Testis (tissue), 3 donors: ENCODE measurements around the gene CALHM3. TPM values are rescaled to one million over a fixed set of nuclear protein-coding genes. Genes with fewer than 3 reads are reported as not detected.

Experiments used
- DNase-seq: peaks from one replicate; pipeline ENCODE4 v3.0.0-alpha.2; 2019
- H3K27ac ChIP-seq, 2 donors: fragments of 200-600 bp; sonication (generic); one replicate each; pipeline ENCODE4 v1.5.1; 2019
- H3K27me3 ChIP-seq: fragments of 200-600 bp; sonication (generic); one replicate; pipeline ENCODE4 v1.5.1; 2019
- H3K36me3 ChIP-seq: fragments of 200-600 bp; sonication (generic); one replicate; pipeline ENCODE4 v1.5.1; 2017; ENCODE audit warnings: low read depth; ENCODE audit errors: missing control alignments
- H3K4me1 ChIP-seq: fragments of 200-600 bp; sonication (generic); one replicate; pipeline ENCODE4 v1.5.1; 2019
- H3K4me3 ChIP-seq, 2 donors: fragments of 200-600 bp; sonication (generic); one replicate each; pipeline ENCODE4 v1.5.1; 2017 to 2019
- H3K9me3 ChIP-seq: fragments of 200-600 bp; sonication (generic); one replicate; pipeline ENCODE4 v1.5.1; 2017
- CTCF ChIP-seq, 3 experiments: fragments of 450-650 bp in 2 of 3; fragments of 200-600 bp in 1 of 3; sonication (generic) in 1 of 3; IDR thresholded peaks; one replicate each; pipeline ENCODE4 v1.5.1; 2016 to 2019; ENCODE audit warnings: antibody characterized with exemption in 3 of 3, mild to moderate bottlenecking in 2 of 3, moderate library complexity in 1 of 3
- POLR2A ChIP-seq: fragments of 450-650 bp; IDR thresholded peaks from one replicate; pipeline ENCODE4 v1.6.1; 2017; ENCODE audit warnings: antibody characterized with exemption, mild to moderate bottlenecking, moderate library complexity
- WGBS, 2 donors: methylation state at CpG; one replicate each; pipeline ENCODE4 v1.1.5; 2018; 5-methylcytosine and 5-hydroxymethylcytosine counted together
- intact Hi-C: fragments of 100-400 bp; cut with DNase I; formaldehyde crosslinking; loops from one replicate; pipeline ENCODE4 v1.15.1; 2023; ENCODE audit warnings: low total_unique reads
- polyA plus RNA-seq: library from polyadenylated mRNA; stranded (reverse); fragments of 350-450 nt; fragmentation: Illumina TruSeq; extraction: RNeasy Lipid Tissue Mini Kit (QIAGEN cat#74804); gene quantifications from one replicate; pipeline ENCODE4 v1.2.3, GENCODE V29; 2014; ENCODE audit warnings: low read depth, low replicate concordance; ENCODE audit not compliant: insufficient read depth
- total RNA-seq, 2 donors: library from RNA; depleted of rRNA; stranded (reverse); fragments of >200 nt; gene quantifications; one replicate each; pipeline ENCODE4 v1.2.3, GENCODE V29; 2016

The CALHM3 gene
- total and polyA plus RNA-seq, 3 donors from 2014 or later = 0.39 to 0.93 (median 0.88) TPM

DNA sequence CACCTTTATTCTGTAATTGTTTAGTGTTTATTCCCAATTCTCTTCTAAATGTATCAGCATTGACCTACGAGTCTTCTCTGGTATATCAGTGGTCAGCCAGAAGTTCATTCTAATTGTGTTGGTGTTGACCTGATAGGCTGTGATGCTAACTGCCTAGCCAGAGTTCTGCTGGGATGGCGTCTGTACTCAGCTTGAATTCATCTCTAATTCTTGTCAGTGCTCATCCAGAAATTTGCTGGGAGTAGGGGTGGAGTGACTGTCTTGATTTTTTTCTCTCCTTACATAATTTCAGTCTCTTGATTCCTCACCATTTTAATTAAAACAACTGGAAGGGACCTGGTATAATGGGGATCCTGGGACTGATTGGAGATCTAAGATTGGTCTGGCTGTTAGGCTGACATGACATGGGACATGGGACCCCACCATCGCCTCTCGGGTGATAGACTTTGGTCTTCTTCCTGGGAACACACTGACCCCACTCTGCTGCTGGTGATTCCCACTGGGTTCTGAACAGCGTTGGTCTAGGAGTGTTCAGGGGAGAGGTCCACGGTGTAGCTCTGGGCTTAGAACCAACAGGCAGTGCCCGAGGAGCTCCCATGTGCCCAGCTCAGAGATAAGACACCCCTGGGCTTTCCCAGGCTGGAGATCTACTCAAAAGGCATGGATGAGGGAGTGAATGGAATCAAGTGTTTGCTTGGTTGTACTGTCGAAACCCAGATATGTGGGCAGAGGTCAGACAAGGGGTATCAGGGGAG lies 18.3 kb upstream of the CALHM3 start:
- Histone ChIP-seq H3K4me3 (no peak overlapping the region), H3K27me3 (no peaks in the 10 kb centered on the region), H3K4me1 (peaks cover 10% of the 10 kb centered on the region), H3K36me3 (no peaks in the 10 kb centered on the region), H3K9me3 (no peaks in the 10 kb centered on the region), H3K27ac (no peak overlapping the region)
- TF ChIP-seq CTCF (IDR thresholded peaks at IDR 0.05) (no peak), POLR2A (no peak)
- peak; percentile 46 for DNase-seq
- WGBS, 2 donors = 74 to 75% methylated on average over 7 to 8 of the region's 8 CpGs
- intact Hi-C loops = no loop called here

- Histone ChIP-seq H3K36me3 (no peaks in the 10 kb centered on the region), H3K4me3 (no peak overlapping the region), H3K27me3 (no peaks in the 10 kb centered on the region), H3K9me3 (no peaks in the 10 kb centered on the region), H3K27ac (no peak overlapping the region), H3K4me1 (peaks cover 6% of the 10 kb centered on the region)
- TF ChIP-seq POLR2A (no peak), CTCF (IDR thresholded peaks at IDR 0.05) (no peak)
- WGBS, 2 donors = 80 to 84% methylated on average over 3 of the region's 3 CpGs
- DNase-seq = no peak
- intact Hi-C loops = no loop called here
These were observed 16.3 kb upstream of the CALHM3 start for GRCh38 chr10:103495321-103495720.

GRCh38 chr10:103493916-103494877 lies 15.2 kb upstream of the CALHM3 start:
- TF ChIP-seq CTCF (IDR thresholded peaks at IDR 0.05) = no peak
- no peak for TF ChIP-seq POLR2A
- H3K4me3 ChIP-seq = peak overlapping the region; percentile 53 to 76
- no peaks in the 10 kb centered on the region for H3K27me3 ChIP-seq
- no peaks in the 10 kb centered on the region for H3K36me3 ChIP-seq
- intact Hi-C loops = no loop called here
- no peaks in the 10 kb centered on the region for H3K9me3 ChIP-seq
- DNase-seq = peak; percentile 37
- no peak overlapping the region for H3K27ac ChIP-seq
- WGBS, 2 donors = 5 to 6% methylated on average over 17 to 42 of the region's 92 CpGs
- H3K4me1 ChIP-seq = no peaks in the 10 kb centered on the region

DNA sequence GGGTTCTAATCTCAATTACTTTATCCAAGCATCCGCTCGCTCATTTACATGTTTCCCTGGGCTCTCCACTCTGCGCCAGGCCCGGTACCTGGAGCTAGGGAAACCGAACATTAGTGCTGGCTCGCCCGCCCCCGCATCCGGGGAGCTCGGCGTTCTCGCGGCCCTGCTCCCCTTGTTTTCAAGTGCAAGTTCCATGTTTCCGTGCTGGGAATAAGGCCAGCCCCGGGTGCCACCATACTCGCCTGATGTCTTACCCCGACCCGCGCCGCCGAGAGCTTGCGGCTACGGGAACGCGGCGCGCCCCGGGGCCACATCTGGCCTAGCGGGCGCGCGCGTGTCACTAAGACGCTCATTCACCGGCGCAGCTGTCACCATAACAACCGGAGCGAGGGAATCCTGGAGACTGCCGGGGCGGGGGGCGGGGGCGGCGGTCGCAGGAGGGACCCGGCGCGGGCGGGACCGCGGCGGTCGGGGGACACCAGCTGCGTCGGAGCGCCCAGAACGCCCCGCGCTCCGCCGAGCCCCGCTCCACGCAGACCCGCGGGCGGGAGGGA lies 14.4 kb upstream of the CALHM3 start, which contains the start of gene NEURL1:
TSS of gene NEURL1 (plus strand) at position 344 of the 554 bp plus-strand sequence. CDS start 683 bp downstream, outside the sequence.
- H3K4me3 ChIP-seq = peak within 1 kb of the TSS; percentile 53 to 76
- TF ChIP-seq POLR2A (no peak), CTCF (IDR thresholded peaks at IDR 0.05) (no peak)
- no peaks in the 10 kb centered on the region for H3K4me1 ChIP-seq
- no peaks in the 10 kb centered on the region for H3K36me3 ChIP-seq
- peak; percentile 72 for DNase-seq
- H3K27ac ChIP-seq = no peak within 1 kb of the TSS
- no peaks in the 10 kb centered on the region for H3K9me3 ChIP-seq
- 1 to 10% methylated on average over 5 to 65 of the region's 65 CpGs for WGBS, 2 donors
- no peaks in the 10 kb centered on the region for H3K27me3 ChIP-seq
- intact Hi-C loops = no loop called here
